ENCODE results near the gene ZNF385B. TPM values are rescaled to one million over a fixed set of nuclear protein-coding genes. Genes with fewer than 3 reads are reported as not detected.

Gene ZNF385B
- polyA plus RNA-seq, 3 donors from 2014 or later = not detected

DNA sequence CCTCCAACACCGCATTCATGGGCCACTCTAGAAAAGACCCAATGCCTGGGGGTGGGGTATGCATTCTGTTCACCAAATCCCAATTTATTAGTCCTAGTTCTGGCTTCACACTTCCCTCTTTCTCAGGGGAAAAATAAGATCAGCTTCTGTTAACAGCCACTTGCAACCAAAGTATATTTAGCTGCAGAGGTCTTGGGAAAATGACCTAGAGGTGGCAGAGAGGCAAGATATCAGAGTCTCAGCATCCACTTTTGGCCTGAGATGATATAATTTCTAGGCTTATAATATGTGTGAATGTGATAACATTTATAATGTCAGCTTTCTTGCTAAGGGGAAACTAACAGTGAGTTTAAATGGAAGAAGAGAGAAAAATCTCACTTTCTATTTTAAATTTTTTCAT is 89.1 kb downstream of the ZNF385B start:
- Mint-ChIP-seq H3K4me3 (no peak overlapping the region), H3K4me1 (no peaks in the 10 kb centered on the region), H3K9me3 (no peaks in the 10 kb centered on the region), H3K27ac (no peak overlapping the region), H3K36me3 (no peaks in the 10 kb centered on the region), H3K27me3 (ENCODE audit: low read depth in 3 of 3) (peaks cover 0 to 4% (median under 1%) of the 10 kb centered on the region in 3 donors)
- no peak for DNase-seq

DNA sequence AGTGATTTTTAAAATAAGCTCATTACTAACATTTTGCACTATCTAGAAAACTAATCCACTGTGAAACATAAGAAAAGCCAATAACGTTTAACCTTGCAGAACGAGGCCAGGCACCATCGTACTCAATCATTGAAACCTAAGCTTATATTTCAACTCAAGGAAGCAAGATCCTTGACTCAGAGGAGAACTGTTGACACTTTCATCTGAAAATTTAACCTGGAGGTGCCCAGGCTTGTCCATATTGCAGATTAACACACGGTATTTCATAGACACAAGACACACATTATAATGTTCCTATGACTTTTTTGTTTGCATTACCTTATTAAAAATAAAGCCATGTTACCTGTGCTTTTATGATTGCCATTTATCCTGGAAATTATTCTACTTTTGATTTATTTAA is 89.6 kb downstream of the ZNF385B start:
- Mint-ChIP-seq H3K27ac (no peak overlapping the region), H3K36me3 (no peaks in the 10 kb centered on the region)

DNA sequence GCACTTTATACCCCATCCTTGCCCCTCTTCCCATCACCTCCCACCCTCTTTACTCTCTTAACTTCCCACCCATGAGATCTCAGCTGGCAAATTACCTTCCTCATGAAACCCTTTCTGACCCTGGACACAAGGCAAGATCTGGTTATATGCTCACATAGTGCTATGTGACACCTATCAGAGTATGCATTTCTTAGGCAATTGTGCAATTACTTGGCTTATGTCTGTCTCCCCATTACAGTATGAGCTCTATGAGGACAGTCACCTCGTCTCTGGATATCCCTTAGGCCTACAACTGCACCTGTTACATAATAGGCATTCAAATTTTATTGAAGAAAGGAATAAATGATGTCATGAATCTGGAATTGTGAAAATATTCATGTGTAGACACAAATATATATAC is 91.4 kb downstream of the ZNF385B start:
- peaks cover 0 to 2% (median 1%) of the 10 kb centered on the region in 3 donors for H3K27me3 Mint-ChIP-seq (ENCODE audit: low read depth in 3 of 3)
- DNase-seq = no peak
- H3K36me3 Mint-ChIP-seq = no peaks in the 10 kb centered on the region
- no peak overlapping the region for H3K4me3 Mint-ChIP-seq
- H3K9me3 Mint-ChIP-seq = peaks cover 0 to 3% (median 0%) of the 10 kb centered on the region in 6 donors
- no peak overlapping the region for H3K27ac Mint-ChIP-seq
- no peaks in the 10 kb centered on the region for H3K4me1 Mint-ChIP-seq

More for the DNA sequence above, 89.6 kb downstream of the ZNF385B start:
- no peak overlapping the region for H3K4me3 Mint-ChIP-seq
- no peaks in the 10 kb centered on the region for H3K4me1 Mint-ChIP-seq
- H3K9me3 Mint-ChIP-seq = no peaks in the 10 kb centered on the region
- H3K27me3 Mint-ChIP-seq (ENCODE audit: low read depth in 3 of 3) = peaks cover 0 to 4% (median 1%) of the 10 kb centered on the region in 3 donors
- DNase-seq = no peak

DNA sequence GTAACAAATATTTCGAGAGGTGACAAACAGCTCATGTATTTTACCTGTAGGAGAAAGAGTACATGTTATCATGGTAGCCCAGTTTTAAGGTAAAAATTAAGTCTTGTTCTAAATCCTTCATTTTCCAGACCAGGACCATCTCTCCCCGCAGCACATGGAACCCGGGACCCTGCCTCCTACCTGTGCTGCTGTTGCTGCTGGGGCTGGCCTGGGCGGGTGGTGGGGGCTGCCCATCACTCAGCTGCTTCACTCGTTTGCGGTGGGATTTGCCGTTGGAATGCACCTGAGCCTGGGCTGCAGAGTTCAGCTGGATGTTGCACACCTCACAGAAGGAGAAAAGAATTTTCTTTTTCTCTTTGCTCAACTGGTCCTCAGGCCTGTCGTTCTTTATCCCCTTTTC is 92.1 kb downstream of the ZNF385B start:
- no peak overlapping the region for H3K4me3 Mint-ChIP-seq

DNA sequence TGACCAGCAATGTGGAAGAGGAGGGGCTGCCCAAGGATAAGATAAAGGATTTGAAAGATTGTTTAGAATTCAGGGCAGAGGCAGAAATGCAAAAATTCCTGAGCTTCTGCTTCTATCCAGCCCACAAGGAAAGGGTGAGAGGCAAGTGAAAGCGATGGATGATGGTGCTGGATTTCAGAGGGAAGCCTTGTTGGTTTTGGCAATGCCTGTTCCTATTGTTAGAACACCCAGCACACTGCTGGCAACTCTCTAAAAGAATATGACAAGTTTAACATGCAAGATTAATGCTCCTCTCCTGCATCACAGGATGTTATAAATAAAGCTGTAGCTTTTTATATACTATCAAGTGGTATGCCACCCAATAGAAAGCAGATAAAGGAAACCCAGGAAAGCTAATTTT is 92.6 kb downstream of the ZNF385B start:
- Mint-ChIP-seq H3K9me3 (peaks cover 0 to 15% (median under 1%) of the 10 kb centered on the region in 6 donors), H3K4me1 (no peaks in the 10 kb centered on the region), H3K36me3 (no peaks in the 10 kb centered on the region), H3K27ac (no peak overlapping the region), H3K27me3 (ENCODE audit: low read depth in 3 of 3) (peaks cover 0 to 2% (median 1%) of the 10 kb centered on the region in 3 donors), H3K4me3 (no peak overlapping the region)
- no peak for DNase-seq

More for the DNA sequence above, 92.1 kb downstream of the ZNF385B start:
- DNase-seq = no peak
- Mint-ChIP-seq H3K9me3 (peaks cover 0 to 10% (median under 1%) of the 10 kb centered on the region in 6 donors), H3K27ac (no peak overlapping the region), H3K36me3 (no peaks in the 10 kb centered on the region), H3K27me3 (ENCODE audit: low read depth in 3 of 3) (peaks cover 0 to 2% (median 1%) of the 10 kb centered on the region in 3 donors), H3K4me1 (no peaks in the 10 kb centered on the region)

DNA sequence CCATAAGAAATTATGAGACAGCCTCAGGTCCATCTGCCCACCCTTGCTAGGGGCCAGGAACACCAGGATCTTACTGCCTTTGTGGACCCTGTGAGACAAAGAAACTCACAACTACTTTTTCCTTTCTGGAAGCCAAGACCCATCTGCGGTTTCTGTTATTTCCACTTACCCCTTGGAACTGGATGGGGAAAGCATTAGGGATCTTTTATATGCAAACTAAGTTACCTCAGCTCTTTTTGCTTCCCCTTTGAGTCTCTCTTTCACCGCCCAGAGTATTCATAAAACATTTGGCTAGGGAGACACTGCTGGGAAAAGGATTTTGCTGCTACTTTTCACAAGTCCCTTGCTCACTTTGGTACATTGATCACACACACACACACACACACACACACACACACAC is 95.7 kb downstream of the ZNF385B start:
- H3K27ac Mint-ChIP-seq = no peak overlapping the region
- H3K4me1 Mint-ChIP-seq = no peaks in the 10 kb centered on the region
- DNase-seq = no peak
- H3K36me3 Mint-ChIP-seq = no peaks in the 10 kb centered on the region
- peaks cover 0 to 20% (median 2%) of the 10 kb centered on the region in 6 donors for H3K9me3 Mint-ChIP-seq
- no peak overlapping the region for H3K4me3 Mint-ChIP-seq
- peaks cover 0 to 2% (median 1%) of the 10 kb centered on the region in 3 donors for H3K27me3 Mint-ChIP-seq (ENCODE audit: low read depth in 3 of 3)

DNA sequence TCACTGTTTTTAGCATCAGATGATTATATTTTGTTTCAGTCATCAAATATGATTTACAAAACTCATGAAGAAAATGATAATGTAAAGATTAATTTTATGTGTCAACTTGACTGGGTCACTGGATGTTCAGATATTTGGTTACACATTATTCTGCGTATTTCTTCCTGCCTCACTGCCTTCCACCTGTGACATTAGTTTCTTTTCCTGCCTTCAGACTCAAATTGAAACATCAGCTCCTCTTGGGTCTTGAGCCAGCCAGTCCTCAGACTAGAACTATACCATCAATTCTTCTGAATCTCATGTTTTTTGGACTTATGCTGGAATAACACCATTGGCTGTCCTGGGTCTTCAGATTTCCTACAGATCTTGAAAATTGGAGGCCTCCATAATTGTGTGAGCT is 96.7 kb downstream of the ZNF385B start:
- Mint-ChIP-seq H3K27me3 (ENCODE audit: low read depth in 3 of 3) (peaks cover 1 to 5% (median 2%) of the 10 kb centered on the region in 3 donors), H3K9me3 (peaks cover 0 to 20% (median 3%) of the 10 kb centered on the region in 6 donors), H3K36me3 (no peaks in the 10 kb centered on the region), H3K4me1 (no peaks in the 10 kb centered on the region), H3K4me3 (no peak overlapping the region), H3K27ac (no peak overlapping the region)
- DNase-seq = no peak

DNA sequence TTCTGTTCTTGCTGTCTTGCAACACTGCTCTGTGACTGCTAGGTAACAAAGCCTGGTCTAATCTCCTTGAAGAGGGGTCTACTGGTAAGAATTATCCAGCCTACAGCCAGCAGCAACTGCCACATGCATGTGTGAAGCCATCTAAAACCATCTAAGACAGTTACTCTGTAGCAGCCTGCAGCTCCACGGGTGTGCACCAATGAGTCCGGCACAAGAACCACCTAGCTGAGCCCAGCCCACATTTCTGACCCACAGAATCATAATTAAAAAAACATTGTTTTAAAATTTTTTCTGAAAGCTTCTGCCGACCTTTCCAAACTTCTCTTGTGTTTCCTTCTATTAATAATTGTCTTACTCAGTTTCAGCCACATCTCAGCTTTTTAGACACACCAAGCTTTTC is 102.8 kb downstream of the ZNF385B start:
- Mint-ChIP-seq H3K4me1 (no peaks in the 10 kb centered on the region), H3K27ac (no peak overlapping the region), H3K36me3 (no peaks in the 10 kb centered on the region), H3K9me3 (peaks cover 0 to 5% (median 2%) of the 10 kb centered on the region in 6 donors), H3K27me3 (ENCODE audit: low read depth in 3 of 3) (peaks cover 0 to 6% (median 2%) of the 10 kb centered on the region in 3 donors), H3K4me3 (no peak overlapping the region)
- DNase-seq = no peak

DNA sequence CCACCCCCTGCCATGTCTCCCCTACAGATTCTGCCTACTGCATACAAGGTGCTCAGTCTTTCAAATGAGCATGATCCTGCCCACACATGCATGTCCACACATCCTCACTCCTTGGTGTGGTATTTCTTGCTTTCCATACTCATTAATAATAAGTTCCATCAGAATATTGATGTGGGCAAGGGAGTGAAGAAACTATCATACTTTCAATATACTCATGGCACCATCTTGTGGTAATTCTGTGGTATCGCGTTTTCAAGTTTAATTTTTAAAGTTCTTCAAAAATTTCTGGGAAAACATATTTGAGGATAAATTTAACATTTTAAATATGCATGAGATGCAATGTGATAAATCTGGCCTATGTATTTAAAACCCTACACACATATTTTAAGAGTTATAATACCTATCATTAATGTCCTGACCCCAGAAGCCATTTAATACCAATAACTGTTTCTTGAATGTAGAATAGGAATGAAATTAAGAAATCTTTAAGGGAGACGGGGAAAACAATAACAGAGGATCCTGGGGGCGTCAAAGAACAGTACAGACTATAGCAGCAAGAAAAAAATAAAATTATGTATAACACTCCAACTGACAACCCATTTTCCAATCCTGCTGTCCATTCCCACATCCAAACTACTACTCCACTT is 110.1 kb downstream of the ZNF385B start:
- no peaks in the 10 kb centered on the region for H3K9me3 Mint-ChIP-seq
- peaks cover 0 to 2% (median 0%) of the 10 kb centered on the region in 3 donors for H3K27me3 Mint-ChIP-seq (ENCODE audit: low read depth in 3 of 3)
- no peak overlapping the region for H3K27ac Mint-ChIP-seq
- no peaks in the 10 kb centered on the region for H3K36me3 Mint-ChIP-seq
- no peak for DNase-seq
- H3K4me1 Mint-ChIP-seq = no peaks in the 10 kb centered on the region
- no peak overlapping the region for H3K4me3 Mint-ChIP-seq

DNA sequence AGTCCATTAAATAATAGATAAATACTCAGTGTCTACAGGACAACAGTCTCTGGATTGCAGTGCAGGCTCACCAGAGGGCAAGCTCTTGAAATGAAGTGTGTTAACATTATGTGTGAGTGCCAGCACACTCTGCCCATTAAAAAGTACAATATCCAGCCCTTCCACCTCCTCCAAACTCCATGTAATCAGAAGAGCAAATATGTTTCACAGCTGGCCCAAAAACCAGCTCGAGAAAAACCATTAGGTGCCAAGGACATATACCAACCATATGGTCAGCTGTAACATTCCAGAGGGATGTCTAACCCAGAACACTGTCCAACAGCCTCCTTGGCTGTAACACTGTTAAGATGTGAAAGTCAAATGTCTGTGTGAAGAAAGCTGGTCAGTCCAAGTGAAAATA is 112.2 kb downstream of the ZNF385B start:
- H3K4me3 Mint-ChIP-seq = no peak overlapping the region
- DNase-seq = no peak
- no peaks in the 10 kb centered on the region for H3K9me3 Mint-ChIP-seq
- no peaks in the 10 kb centered on the region for H3K4me1 Mint-ChIP-seq
- peaks cover 0 to 2% (median 1%) of the 10 kb centered on the region in 3 donors for H3K27me3 Mint-ChIP-seq (ENCODE audit: low read depth in 3 of 3)
- no peak overlapping the region for H3K27ac Mint-ChIP-seq
- no peaks in the 10 kb centered on the region for H3K36me3 Mint-ChIP-seq

DNA sequence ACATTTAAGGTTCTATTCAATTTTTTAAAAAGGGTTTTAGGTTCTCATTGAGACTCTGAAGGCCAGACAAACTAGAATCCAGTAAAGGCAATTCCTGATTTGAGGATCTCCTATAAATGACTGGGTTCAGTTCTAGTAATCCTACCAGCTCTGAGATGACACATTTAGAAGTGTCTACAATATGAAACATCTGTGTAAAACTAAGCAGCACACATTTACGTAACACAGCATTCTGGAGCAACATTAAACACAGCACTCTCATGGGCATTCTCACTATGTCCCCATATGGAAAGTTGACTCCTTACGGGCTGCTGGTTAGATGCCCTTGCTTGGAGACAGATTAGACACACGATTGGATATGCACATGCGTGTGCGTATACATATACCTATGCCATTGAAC is 114.4 kb downstream of the ZNF385B start:
- DNase-seq = no peak
- Mint-ChIP-seq H3K4me3 (no peak overlapping the region), H3K4me1 (no peaks in the 10 kb centered on the region), H3K27ac (no peak overlapping the region), H3K36me3 (no peaks in the 10 kb centered on the region), H3K27me3 (ENCODE audit: low read depth in 3 of 3) (peaks cover 0 to 1% (median 0%) of the 10 kb centered on the region in 3 donors), H3K9me3 (no peaks in the 10 kb centered on the region)

DNA sequence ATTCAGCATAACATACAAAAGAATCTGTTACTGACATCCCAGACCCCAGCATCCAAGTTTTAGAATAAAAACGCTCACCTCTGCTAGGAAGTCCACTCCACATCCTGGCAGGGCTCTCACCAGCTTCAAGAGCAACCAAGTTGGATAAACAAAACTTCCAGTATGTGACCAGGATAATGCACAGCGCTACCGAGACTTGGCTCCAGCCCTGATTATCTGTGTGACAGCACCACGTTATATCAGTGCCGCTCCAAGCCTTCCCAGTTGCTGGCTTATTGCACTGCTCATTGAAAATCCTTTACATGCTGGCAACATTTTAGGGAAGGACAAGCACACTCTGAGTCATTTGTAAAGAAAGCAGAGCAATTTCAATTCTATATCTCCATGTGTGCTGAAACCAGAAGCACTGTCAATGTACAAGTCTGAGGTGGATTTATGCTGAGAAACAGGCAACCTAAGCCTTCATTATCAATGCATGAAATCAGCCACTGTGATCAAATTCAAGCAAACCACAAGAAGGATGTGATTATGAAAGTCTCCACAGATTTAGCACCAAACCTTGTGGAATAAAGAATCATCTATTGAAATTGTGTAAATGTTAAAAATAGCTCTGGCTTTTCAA is 115.7 kb downstream of the ZNF385B start:
- Mint-ChIP-seq H3K4me3 (no peak overlapping the region), H3K27ac (no peak overlapping the region), H3K27me3 (ENCODE audit: low read depth in 3 of 3) (peaks cover 0 to 1% (median 0%) of the 10 kb centered on the region in 3 donors), H3K9me3 (no peaks in the 10 kb centered on the region), H3K4me1 (no peaks in the 10 kb centered on the region), H3K36me3 (no peaks in the 10 kb centered on the region)
- DNase-seq = no peak

DNA sequence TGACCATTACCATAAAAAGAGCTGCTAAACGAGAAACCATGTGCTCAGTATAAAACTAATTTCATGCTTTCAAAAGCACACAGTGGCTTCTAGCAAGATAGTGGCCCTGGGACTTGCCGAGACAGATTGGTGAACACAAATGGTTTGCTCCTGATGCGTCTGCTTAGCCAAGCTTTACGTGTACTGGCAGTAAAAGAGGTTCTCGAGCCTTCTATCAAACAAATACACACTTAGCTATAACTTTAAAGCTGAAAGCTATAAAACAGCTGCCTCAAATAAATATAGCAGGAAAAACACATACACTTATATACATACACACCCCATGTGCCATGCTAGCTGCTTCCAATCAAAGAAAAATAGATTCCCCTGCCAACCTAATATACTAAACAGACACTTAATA is 117.0 kb downstream of the ZNF385B start:
- Mint-ChIP-seq H3K27me3 (ENCODE audit: low read depth in 3 of 3) (peaks cover 0 to 1% (median 0%) of the 10 kb centered on the region in 3 donors), H3K4me1 (no peaks in the 10 kb centered on the region), H3K9me3 (peaks cover 0 to 1% (median 0%) of the 10 kb centered on the region in 6 donors), H3K36me3 (no peaks in the 10 kb centered on the region), H3K4me3 (no peak overlapping the region), H3K27ac (no peak overlapping the region)
- DNase-seq = no peak

DNA sequence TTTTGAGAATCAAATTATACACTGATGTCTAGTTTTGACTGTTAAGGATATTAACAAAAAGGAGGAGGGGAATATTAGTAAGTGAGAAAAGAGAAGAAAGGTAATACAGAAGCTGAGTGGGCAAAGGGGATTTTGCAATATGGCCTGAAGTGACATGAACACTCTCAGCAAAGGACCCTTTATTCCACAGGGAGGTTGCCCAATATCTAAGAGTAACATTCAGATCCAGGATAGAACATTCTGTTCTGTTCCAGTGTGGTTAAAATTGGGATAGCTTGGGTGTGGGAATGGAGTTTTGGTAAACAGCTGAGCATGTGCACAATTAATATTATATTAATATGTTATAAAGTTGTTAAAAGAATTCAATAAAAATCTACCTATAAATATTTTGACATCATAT is 120.1 kb downstream of the ZNF385B start:
- Mint-ChIP-seq H3K27ac (no peak overlapping the region), H3K4me1 (no peaks in the 10 kb centered on the region), H3K27me3 (ENCODE audit: low read depth in 3 of 3) (peaks cover 0 to 1% (median 0%) of the 10 kb centered on the region in 3 donors), H3K9me3 (peaks cover 0 to 2% (median 0%) of the 10 kb centered on the region in 6 donors), H3K4me3 (no peak overlapping the region), H3K36me3 (no peaks in the 10 kb centered on the region)
- no peak for DNase-seq

Measured in immature natural killer cell (primary cell).